ENCODE measurements around the gene ZNF410.
"Not testable (repeated sequence)": the region's sequence is repeated elsewhere in the genome, so short reads cannot be mapped to it uniquely, and the experiment has no call there.

DNA sequence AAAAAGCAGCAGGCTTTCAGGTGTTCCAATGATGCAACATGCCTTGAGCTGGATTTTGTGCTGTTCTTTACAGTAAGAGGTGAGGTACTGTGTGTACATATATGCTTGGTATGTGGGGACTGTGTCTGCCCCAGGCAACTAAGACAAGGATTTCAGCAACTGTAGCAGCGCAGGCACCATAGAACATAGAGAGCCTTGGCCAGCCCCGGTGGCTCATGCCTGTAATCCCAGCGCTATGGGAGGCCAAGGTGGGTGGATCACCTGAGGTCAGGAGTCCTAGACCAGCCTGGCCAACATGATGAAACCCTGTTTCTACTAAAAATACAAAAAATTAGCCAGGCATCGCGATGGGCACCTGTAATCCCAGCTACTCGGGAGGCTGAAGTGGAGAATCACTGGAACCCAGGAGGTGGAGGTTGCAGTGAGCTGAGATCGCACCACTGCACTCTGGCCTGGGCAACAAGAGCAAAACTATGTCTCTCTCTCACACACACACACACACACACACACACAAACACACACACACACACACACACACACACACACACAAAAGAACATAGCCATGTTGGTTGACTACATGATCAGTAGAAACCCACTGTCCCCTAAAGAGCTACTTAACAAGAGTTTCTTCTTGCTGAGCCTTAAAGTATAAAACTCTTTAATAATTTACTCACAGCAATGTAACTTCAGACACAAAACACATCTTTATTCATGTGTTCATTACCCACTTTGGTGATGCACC, 48.2 kb upstream of the ZNF410 start:
- TF ChIP-seq, protein P1, sequence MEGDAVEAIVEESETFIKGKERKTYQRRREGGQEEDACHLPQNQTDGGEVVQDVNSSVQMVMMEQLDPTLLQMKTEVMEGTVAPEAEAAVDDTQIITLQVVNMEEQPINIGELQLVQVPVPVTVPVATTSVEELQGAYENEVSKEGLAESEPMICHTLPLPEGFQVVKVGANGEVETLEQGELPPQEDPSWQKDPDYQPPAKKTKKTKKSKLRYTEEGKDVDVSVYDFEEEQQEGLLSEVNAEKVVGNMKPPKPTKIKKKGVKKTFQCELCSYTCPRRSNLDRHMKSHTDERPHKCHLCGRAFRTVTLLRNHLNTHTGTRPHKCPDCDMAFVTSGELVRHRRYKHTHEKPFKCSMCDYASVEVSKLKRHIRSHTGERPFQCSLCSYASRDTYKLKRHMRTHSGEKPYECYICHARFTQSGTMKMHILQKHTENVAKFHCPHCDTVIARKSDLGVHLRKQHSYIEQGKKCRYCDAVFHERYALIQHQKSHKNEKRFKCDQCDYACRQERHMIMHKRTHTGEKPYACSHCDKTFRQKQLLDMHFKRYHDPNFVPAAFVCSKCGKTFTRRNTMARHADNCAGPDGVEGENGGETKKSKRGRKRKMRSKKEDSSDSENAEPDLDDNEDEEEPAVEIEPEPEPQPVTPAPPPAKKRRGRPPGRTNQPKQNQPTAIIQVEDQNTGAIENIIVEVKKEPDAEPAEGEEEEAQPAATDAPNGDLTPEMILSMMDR (optimal IDR thresholded peaks at IDR 0.05 in 1 of 3, IDR thresholded peaks at IDR 0.05 in 1 of 3, conservative IDR thresholded peaks at IDR 0.05 in 1 of 3; ENCODE audit: extremely low read depth in 1 of 3, insufficient read depth in 2 of 3, low read length in 3 of 3): not testable (repeated sequence)
- TF ChIP-seq EZH2 (IDR thresholded peaks at IDR 0.05; ENCODE audit: low read length): not testable (repeated sequence)

Measured in keratinocyte (primary cell).